ENCODE measurements around the gene PLA2G4B.

PLA2G4B gene

DNA sequence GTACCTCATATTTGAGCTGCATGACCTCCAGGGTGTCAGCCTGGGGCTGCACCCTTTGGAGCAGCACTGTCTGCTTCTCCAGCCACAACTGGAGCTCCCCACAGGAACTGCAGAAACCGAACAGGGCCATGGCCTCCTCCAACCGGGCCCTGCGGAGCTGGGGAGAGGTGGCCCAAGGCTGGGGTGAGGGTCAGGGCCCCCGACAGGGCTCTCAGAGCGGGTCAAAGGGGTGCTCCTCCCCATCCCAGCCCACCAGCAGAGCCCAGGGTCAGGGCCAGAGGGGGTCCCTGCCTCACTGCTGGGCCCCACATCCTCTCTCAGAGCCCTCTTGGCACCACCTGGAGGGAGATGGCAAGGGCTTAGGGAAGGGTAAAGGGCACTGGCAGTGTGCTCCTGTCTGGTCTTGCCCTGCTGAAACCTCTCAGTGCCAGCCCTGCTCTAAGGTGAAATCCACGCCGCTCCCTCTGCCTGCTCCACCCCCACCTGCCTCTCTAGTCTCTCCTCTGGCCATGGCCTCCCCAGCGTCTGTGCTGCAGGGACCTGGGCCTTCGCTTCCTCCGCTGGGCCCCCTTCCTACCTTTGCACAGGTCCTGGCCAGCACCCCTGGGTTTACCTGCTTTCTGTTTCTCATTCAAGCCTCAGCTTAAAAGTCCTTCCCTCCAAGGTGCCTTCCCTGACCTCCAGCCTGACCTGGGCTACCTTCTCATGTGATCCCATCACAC lies 41.7 kb downstream of the PLA2G4B start:
- no peak overlapping the region for H3K27ac ChIP-seq
- TF ChIP-seq, protein P1, sequence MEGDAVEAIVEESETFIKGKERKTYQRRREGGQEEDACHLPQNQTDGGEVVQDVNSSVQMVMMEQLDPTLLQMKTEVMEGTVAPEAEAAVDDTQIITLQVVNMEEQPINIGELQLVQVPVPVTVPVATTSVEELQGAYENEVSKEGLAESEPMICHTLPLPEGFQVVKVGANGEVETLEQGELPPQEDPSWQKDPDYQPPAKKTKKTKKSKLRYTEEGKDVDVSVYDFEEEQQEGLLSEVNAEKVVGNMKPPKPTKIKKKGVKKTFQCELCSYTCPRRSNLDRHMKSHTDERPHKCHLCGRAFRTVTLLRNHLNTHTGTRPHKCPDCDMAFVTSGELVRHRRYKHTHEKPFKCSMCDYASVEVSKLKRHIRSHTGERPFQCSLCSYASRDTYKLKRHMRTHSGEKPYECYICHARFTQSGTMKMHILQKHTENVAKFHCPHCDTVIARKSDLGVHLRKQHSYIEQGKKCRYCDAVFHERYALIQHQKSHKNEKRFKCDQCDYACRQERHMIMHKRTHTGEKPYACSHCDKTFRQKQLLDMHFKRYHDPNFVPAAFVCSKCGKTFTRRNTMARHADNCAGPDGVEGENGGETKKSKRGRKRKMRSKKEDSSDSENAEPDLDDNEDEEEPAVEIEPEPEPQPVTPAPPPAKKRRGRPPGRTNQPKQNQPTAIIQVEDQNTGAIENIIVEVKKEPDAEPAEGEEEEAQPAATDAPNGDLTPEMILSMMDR (IDR thresholded peaks at IDR 0.05) = no peak
- no peak for TF ChIP-seq ZFX (IDR thresholded peaks at IDR 0.05; ENCODE audit: borderline replicate concordance)

DNA sequence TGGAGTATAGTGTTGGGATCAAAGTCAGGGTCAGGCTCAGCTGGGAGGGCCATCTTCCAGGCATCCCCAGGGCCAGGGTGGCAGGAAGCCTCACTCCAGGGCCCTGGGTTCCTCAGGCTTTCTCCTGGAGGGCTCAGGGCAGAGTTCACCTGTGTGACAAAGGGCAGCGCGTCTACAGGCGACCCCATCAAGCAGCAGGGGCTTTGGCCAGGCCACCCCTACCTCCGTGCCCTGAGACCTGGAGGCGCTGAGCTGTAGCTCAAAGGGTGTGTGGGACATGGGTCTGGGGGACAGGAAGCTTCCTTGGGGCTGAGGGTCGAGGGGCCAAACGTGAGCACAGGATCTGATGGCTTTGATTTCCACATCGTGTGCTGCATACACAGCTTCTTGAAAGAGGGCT lies 42.4 kb downstream of the PLA2G4B start:
- no peak overlapping the region for H3K27ac ChIP-seq
- TF ChIP-seq ZFX (IDR thresholded peaks at IDR 0.05; ENCODE audit: borderline replicate concordance) = no peak
- TF ChIP-seq, protein P1 (IDR thresholded peaks at IDR 0.05) = no peak

DNA sequence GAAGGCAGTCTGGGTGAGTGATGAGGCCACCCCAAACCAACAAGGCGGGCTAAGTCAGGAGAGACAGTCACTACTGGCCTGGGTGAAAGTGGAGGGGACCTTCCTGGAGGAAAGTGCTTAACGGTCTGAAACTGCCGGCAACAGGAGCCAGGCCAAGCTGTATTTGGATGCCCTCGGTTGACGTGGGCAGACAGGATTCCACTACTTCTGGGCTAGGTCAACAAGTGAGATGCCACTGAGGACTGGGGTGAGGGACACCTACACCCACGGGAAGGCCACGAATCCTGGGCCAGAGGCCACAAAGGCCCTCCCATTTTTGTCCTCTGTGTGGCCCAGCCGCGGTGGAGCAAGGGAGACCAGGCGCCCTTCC lies 42.9 kb downstream of the PLA2G4B start:
- no peak for TF ChIP-seq ZFX (IDR thresholded peaks at IDR 0.05; ENCODE audit: borderline replicate concordance)
- TF ChIP-seq, protein P1 (IDR thresholded peaks at IDR 0.05) = no peak
- no peak overlapping the region for H3K27ac ChIP-seq

DNA sequence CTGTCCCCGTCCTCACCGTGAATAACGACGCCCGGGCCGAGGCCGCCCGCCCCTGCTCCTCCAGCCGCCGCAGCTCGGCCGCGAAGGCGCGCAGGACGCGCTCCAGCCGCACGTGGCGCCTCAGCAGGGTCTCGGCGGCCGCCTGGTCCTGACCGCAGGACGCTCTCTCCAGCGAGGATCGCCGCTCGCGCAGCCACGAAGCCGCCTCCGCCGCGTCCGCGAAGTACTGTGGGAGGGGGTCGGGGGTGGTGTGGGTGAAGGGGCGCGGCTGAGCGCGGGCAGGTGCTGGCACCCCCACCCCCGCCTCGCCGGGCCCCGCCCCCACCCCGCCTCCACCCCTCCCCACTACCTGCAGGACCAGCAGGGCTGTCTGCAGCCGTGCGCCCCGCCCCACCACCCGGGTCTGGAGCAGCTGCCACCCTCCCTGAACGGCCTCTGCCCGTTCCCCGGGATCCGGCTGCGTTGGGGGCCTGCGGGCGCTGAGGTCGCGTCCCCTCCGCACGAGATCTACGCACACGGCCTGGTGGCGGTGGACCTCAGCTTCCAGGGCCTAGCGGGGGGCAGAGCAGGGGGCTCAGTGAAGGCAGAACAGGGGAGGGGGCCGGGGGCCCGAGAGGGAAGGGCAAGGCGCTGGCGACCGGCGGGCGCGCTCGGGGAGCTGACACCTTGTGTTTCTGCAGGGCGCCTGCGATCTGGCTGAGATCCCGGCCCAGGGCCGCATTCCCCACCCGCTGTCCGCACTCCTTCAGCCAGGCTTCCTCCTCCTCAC lies 43.5 kb downstream of the PLA2G4B start:
- no peak overlapping the region for H3K27ac ChIP-seq
- no peak for TF ChIP-seq ZFX (IDR thresholded peaks at IDR 0.05; ENCODE audit: borderline replicate concordance)
- TF ChIP-seq, protein P1 (IDR thresholded peaks at IDR 0.05) = no peak

DNA sequence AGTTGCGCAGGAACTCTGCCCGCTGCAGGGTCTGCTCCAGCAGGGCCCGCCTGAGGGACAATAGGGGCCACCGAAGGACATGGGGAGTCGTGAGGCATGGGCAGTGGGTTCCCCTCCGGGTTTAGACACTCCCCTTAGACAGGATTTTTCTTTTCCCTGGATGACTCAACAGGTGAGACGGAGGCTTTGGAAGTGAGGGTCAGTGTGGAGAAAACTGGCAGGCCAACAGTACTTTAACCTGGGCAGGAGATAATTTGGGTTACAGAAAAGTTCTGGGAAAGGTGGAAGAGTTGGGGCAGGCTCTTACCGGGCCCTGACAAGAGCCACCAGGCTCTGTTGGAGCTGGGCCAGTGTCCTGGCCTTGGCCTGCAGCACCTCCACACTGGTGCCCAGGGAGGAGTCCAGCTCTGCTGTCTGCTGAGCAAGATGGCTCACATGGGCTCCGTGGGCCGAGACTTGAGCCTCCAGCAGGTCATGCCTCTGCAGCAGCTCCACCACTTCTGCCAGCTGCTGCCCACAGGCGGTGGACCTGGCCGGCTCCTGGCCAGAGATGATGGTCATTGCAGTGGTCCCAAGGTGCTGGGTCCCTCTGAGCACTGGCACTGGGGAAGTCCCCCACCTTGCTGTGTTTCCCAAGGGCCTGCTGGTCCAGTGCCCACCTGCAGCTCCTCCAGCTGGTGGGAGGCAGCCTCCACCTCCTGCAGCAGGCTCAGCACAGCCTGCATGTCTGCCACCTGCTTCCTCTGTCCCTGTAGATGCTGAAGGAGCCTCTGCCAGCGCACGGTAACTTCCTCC lies 44.2 kb downstream of the PLA2G4B start:
- TF ChIP-seq, protein P1 (IDR thresholded peaks at IDR 0.05) = no peak
- TF ChIP-seq ZFX (IDR thresholded peaks at IDR 0.05; ENCODE audit: borderline replicate concordance) = no peak
- H3K27ac ChIP-seq = no peak overlapping the region

DNA sequence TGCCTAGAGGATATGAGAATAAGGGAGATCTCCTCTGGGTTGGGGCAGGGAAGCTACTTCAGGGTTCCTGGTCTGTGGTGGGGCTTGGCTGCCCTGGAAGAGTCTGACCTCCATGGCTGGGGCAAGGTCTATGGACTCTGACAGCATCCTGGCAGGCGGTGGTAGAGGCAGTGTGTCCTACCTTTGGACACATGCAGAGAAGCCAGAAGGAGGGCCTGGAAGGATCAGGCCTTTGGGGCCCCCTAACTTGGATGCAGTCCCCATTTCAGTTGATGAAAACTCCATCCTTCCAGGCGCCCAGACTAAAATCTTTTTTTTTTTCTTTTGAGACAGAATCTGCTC lies 44.8 kb downstream of the PLA2G4B start:
- TF ChIP-seq ZFX (IDR thresholded peaks at IDR 0.05; ENCODE audit: borderline replicate concordance) = no peak
- TF ChIP-seq, protein P1 (IDR thresholded peaks at IDR 0.05) = no peak
- no peak overlapping the region for H3K27ac ChIP-seq

Data from 22Rv1 (cell line).